Esophagus squamous epithelium (tissue), 5 donors: Measurements from ENCODE around the gene MAP7D2. TPM values are rescaled to one million over a fixed set of nuclear protein-coding genes. Genes with fewer than 3 reads are reported as not detected.

Experiments
- DNase-seq: peaks from one replicate; lab custom pipeline; 2025; lab: John Stamatoyannopoulos, UW
- H3K27ac ChIP-seq, 4 donors: fragments of 200-600 bp; sonication (generic); one replicate each; pipeline ENCODE4 v1.5.1; 2016 to 2019; ENCODE audit warnings: mild to moderate bottlenecking in 1 of 4
- H3K27me3 ChIP-seq, 4 donors: fragments of 200-600 bp; sonication (generic); 1 replicate in 3 of 4; 2 replicates in 1 of 4; pipeline versions ENCODE4 v1.5.1 to v1.6.0; 2017 to 2021; ENCODE audit warnings: antibody characterized with exemption in 1 of 4
- H3K36me3 ChIP-seq, 3 donors: fragments of 200-600 bp; sonication (generic); one replicate each; pipeline ENCODE4 v1.5.1; 2016 to 2019
- H3K4me1 ChIP-seq, 3 donors: fragments of 200-600 bp; sonication (generic); one replicate each; pipeline ENCODE4 v1.5.1; 2017 to 2019
- H3K4me3 ChIP-seq, 4 donors: fragments of 200-600 bp; sonication (generic); 1 replicate in 3 of 4; 2 replicates in 1 of 4; pipeline ENCODE4 v1.5.1; 2016 to 2019; ENCODE audit warnings: mild to moderate bottlenecking in 2 of 4, moderate library complexity in 1 of 4
- H3K9me3 ChIP-seq, 3 donors: fragments of 200-600 bp; sonication (generic); one replicate each; pipeline ENCODE4 v1.5.1; 2016 to 2019
- POLR2A ChIP-seq, 4 donors: fragments of 450-650 bp; IDR thresholded peaks; one replicate each; pipeline ENCODE4 v1.6.1; 2017; ENCODE audit warnings: antibody characterized with exemption in 4 of 4, mild to moderate bottlenecking in 4 of 4, moderate library complexity in 3 of 4
- WGBS, 2 donors: methylation state at CpG; one replicate each; pipeline ENCODE4 v1.1.5; 2018; 5-methylcytosine and 5-hydroxymethylcytosine counted together
- intact Hi-C: fragments of 100-400 bp; cut with DNase I; formaldehyde crosslinking; loops from one replicate; pipeline ENCODE4 v1.15.0; 2022
- total RNA-seq, 4 donors: library from RNA; depleted of rRNA; stranded (reverse); fragments of >200 nt; gene quantifications; one replicate each; pipeline ENCODE4 v1.1.0, GENCODE V29; 2016
- TF ChIP-seq, protein P1 (sequence below), 6 experiments: fragments of 450-650 bp in 4 of 6; fragments of 200-600 bp in 2 of 6; sonication (generic) in 2 of 6; IDR thresholded peaks; one replicate each; pipeline ENCODE4 v1.5.1; 2016 to 2019; ENCODE audit warnings: antibody characterized with exemption in 6 of 6, mild to moderate bottlenecking in 4 of 6, moderate library complexity in 4 of 6
- donor health status: DM: yes; HTN: yes; CAD: no.

MAP7D2 gene
- total RNA-seq, 4 donors from 2014 or later, result 0.09 to 0.75 (median 0.38) TPM; not detected in 1

DNA sequence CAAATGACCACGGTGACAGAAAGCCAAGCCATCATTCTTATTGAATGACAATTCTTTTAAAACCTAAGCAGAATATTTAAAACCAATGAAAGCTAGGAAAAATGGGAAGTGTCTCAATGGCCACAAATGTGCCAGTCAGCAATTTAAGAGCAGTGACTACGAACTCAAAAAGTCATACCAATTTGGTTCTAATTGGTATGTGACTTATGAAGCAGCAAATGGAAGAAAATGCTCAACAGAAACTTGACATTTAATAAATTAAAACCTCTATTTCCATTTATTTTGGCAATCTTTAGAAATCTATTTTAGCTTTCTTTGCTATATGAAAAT, 100.1 kb downstream of the MAP7D2 start:
- intact Hi-C loops, result no loop called here
- Histone ChIP-seq H3K27ac (no peak overlapping the region), H3K36me3 (no peaks in the 10 kb centered on the region), H3K4me3 (no peak overlapping the region), H3K27me3 (no peaks in the 10 kb centered on the region), H3K9me3 (no peaks in the 10 kb centered on the region), H3K4me1 (no peaks in the 10 kb centered on the region)
- 75 to 90% methylated on average over 1 to 2 of the region's 2 CpGs for WGBS, 2 donors
- TF ChIP-seq, protein P1, sequence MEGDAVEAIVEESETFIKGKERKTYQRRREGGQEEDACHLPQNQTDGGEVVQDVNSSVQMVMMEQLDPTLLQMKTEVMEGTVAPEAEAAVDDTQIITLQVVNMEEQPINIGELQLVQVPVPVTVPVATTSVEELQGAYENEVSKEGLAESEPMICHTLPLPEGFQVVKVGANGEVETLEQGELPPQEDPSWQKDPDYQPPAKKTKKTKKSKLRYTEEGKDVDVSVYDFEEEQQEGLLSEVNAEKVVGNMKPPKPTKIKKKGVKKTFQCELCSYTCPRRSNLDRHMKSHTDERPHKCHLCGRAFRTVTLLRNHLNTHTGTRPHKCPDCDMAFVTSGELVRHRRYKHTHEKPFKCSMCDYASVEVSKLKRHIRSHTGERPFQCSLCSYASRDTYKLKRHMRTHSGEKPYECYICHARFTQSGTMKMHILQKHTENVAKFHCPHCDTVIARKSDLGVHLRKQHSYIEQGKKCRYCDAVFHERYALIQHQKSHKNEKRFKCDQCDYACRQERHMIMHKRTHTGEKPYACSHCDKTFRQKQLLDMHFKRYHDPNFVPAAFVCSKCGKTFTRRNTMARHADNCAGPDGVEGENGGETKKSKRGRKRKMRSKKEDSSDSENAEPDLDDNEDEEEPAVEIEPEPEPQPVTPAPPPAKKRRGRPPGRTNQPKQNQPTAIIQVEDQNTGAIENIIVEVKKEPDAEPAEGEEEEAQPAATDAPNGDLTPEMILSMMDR (IDR thresholded peaks at IDR 0.05), result no peak
- no peak for DNase-seq

DNA sequence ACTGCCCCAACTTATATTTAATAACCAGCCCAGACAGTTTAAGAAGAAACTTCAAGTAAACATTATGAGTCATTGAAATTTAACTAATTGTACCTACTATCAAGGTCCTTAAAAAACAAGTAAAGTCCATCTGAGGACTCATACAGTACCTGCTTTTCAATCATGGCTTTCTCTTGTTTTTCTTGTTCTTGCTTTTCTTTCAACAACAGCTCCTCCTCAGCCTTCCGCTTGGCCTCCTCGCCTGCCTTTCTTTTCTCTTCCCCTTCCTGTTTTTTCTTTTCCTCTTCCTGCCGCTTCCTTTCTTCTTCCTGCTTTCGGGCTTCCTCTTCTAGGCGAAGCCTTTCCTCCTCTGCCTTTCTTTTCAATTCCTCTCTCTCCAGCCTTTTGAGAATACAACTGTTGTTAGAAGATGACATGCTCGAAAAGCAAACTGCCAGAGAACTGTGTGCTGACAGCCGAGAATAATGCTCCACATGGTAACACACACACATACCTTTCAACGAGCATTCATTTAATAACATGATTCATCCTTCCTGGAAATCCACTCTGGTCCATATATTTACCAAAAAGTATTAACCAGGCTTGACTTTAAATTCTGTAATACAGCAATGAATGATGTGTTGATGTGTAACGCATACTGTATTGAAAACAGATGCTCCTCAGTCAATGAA, 100.6 kb downstream of the MAP7D2 start:
- Histone ChIP-seq H3K27me3 (no peaks in the 10 kb centered on the region), H3K4me1 (no peaks in the 10 kb centered on the region), H3K9me3 (no peaks in the 10 kb centered on the region), H3K4me3 (no peak overlapping the region), H3K27ac (no peak overlapping the region), H3K36me3 (no peaks in the 10 kb centered on the region)
- no peak for DNase-seq
- WGBS, 2 donors, result 73 to 76% methylated on average over 7 to 9 of the region's 9 CpGs
- TF ChIP-seq, protein P1 (IDR thresholded peaks at IDR 0.05), result no peak
- TF ChIP-seq POLR2A (IDR thresholded peaks at IDR 0.05), result no peak
- intact Hi-C loops, result no loop called here

DNA sequence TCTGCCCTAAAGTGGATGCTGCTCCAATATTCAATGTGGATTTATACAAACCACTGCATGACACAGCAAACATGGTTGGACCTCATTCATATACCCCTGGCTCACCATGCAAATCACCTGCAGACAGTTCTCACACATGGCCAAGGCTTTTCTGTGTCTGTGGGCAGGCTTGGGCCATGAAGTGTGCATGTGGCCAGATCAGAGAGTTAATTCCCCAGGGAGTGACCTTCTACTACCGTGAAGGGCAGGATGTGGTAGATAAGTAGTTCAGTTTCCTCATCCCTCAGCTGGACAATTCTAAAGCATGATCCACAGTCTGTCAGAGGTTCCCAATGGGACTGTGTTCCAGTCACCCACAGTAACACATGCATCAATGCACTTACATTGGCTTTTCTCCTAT, 101.3 kb downstream of the MAP7D2 start:
- no CpG with 5 or more reads among the region's 1 CpG for WGBS, 2 donors
- no peaks in the 10 kb centered on the region for H3K4me1 ChIP-seq
- H3K27me3 ChIP-seq, result no peaks in the 10 kb centered on the region

DNA sequence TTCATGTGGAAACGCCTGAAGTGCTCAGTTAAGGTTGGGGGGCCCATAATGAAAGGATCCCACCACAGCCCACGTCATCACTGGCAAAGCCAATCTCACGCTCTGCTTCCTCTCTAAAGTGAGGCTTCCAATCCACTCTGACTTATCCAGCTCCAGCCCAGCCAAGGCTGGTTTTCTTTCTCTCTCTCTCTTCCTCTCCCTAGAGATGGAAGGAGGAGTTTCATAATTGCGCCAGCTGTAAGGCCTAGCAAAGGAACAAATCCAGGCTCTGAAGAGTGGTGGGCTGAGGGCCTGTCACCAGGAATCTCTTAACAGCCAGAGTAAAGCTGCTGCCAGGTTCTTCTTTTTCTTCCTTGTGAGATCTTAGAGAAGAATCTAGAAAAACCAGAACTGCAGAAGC, 105.1 kb downstream of the MAP7D2 start:
- Histone ChIP-seq H3K9me3 (no peaks in the 10 kb centered on the region), H3K36me3 (no peaks in the 10 kb centered on the region), H3K4me3 (no peak overlapping the region), H3K27ac (no peak overlapping the region), H3K4me1 (no peaks in the 10 kb centered on the region), H3K27me3 (no peaks in the 10 kb centered on the region)
- TF ChIP-seq, protein P1 (IDR thresholded peaks at IDR 0.05), result no peak
- TF ChIP-seq POLR2A (IDR thresholded peaks at IDR 0.05), result no peak
- 69 to 71% methylated on average over 4 of the region's 4 CpGs for WGBS, 2 donors
- DNase-seq, result no peak
- intact Hi-C loops, result no loop called here

More for the DNA sequence above, 101.3 kb downstream of the MAP7D2 start:
- no peak for DNase-seq
- no peak overlapping the region for H3K4me3 ChIP-seq
- H3K36me3 ChIP-seq, result no peaks in the 10 kb centered on the region
- H3K27ac ChIP-seq, result no peak overlapping the region
- intact Hi-C loops, result no loop called here
- TF ChIP-seq POLR2A (IDR thresholded peaks at IDR 0.05), result no peak
- TF ChIP-seq, protein P1 (IDR thresholded peaks at IDR 0.05), result no peak
- no peaks in the 10 kb centered on the region for H3K9me3 ChIP-seq

DNA sequence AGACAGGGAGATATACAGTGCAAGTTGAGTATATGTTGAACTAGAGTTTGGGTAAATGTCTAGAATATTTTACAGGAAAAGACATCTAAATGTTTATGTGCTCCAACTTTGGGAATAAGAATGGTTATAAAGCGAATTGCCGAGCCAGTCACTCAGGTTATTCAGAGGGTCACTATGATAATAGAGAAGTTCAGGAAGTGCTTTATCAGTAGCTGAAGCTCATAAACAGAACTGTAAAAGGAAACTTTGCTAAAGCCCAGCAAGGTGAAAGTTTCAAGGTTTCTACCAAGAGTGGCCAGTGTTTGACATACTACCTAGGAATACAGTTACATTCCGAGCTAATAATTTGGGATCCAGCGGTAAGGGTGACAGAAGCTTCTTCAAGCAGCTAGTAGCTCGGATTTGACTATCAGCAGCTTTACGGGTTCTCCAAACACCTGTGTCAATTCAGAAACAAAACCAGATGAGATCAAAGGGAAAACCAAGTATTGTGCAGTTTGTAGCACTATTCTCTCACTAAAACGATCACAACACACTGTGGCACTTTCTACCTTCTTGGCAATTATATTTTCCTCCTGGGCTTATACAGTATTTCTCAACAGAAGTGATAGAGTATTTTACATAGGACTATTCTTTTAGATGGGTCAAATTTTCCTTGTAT, 108.6 kb downstream of the MAP7D2 start:
- WGBS, 2 donors, result 74 to 75% methylated on average over 5 to 7 of the region's 7 CpGs
- no peaks in the 10 kb centered on the region for H3K27me3 ChIP-seq
- no peak overlapping the region for H3K27ac ChIP-seq
- no peaks in the 10 kb centered on the region for H3K9me3 ChIP-seq
- H3K4me3 ChIP-seq, result no peak overlapping the region
- intact Hi-C loops, result no loop called here
- H3K4me1 ChIP-seq, result no peaks in the 10 kb centered on the region
- TF ChIP-seq, protein P1 (IDR thresholded peaks at IDR 0.05), result no peak
- TF ChIP-seq POLR2A (IDR thresholded peaks at IDR 0.05), result no peak
- H3K36me3 ChIP-seq, result no peaks in the 10 kb centered on the region
- DNase-seq, result no peak
